HCEC 1CT (cell line): ENCODE measurements around the gene PGBD5.

Experiments used
- DNase-seq: peaks from one replicate; pipeline ENCODE4 v3.0.0-alpha.2; 2017

The PGBD5 gene

GRCh38 chr1:230299191-230300006 is 126.7 kb downstream of the PGBD5 start:
- no peak for DNase-seq

GRCh38 chr1:230295367-230295766 is 130.8 kb downstream of the PGBD5 start:
- DNase-seq, result no peak

- DNase-seq, result no peak
Measured at GRCh38 chr1:230293390-230293700, 132.8 kb downstream of the PGBD5 start.

GRCh38 chr1:230292689-230293389 is 133.3 kb downstream of the PGBD5 start:
- DNase-seq, result no peak

- DNase-seq, result no peak
Measured at GRCh38 chr1:230291731-230292620, 134.2 kb downstream of the PGBD5 start.

- DNase-seq, result no peak
Measured at GRCh38 chr1:230289350-230289644, 136.8 kb downstream of the PGBD5 start.

- DNase-seq, result peak; percentile 11
Measured at GRCh38 chr1:230288641-230289349, 137.3 kb downstream of the PGBD5 start.

GRCh38 chr1:230287674-230288315 is 138.3 kb downstream of the PGBD5 start:
- no peak for DNase-seq

GRCh38 chr1:230286890-230287269 is 139.3 kb downstream of the PGBD5 start:
- DNase-seq, result no peak

GRCh38 chr1:230286166-230286889 is 139.8 kb downstream of the PGBD5 start:
- DNase-seq, result no peak

- no peak for DNase-seq
Measured at GRCh38 chr1:230285351-230285750, 140.8 kb downstream of the PGBD5 start.

- DNase-seq, result no peak
Measured at GRCh38 chr1:230284891-230285290, 141.2 kb downstream of the PGBD5 start.

- no peak for DNase-seq
Measured at GRCh38 chr1:230283678-230284077, 142.5 kb downstream of the PGBD5 start.

GRCh38 chr1:230282157-230282556 is 144.0 kb downstream of the PGBD5 start:
- DNase-seq, result no peak

GRCh38 chr1:230281556-230281955 is 144.6 kb downstream of the PGBD5 start:
- no peak for DNase-seq

- no peak for DNase-seq
Measured at GRCh38 chr1:230280906-230281413, 145.2 kb downstream of the PGBD5 start.

- no peak for DNase-seq
Measured at GRCh38 chr1:230280054-230280795, 145.9 kb downstream of the PGBD5 start.

GRCh38 chr1:230279583-230279945 is 146.6 kb downstream of the PGBD5 start:
- no peak for DNase-seq

GRCh38 chr1:230278871-230279582 is 147.1 kb downstream of the PGBD5 start:
- no peak for DNase-seq

GRCh38 chr1:230278376-230278775 is 147.8 kb downstream of the PGBD5 start:
- no peak for DNase-seq
